Epithelial cell of proximal tubule (primary cell): ENCODE measurements around the gene AP5B1. TPM values are rescaled to one million over a fixed set of nuclear protein-coding genes. Genes with fewer than 3 reads are reported as not detected.

Experiments
- DNase-seq: peaks from one replicate; pipeline ENCODE4 v3.0.0-alpha.2; 2011; ENCODE audit warnings: low read depth
- H3K4me3 ChIP-seq: 2 replicates; pipeline ENCODE4 v1.5.1; 2011; ENCODE audit warnings: low read depth, mild to moderate bottlenecking, low read length
- total RNA-seq: library from RNA; depleted of rRNA; stranded (reverse); fragments of >200 nt; gene quantifications from 2 replicates; pipeline ENCODE4 v1.2.3, GENCODE V29; 2015
- TF ChIP-seq, protein P1 (sequence below): conservative IDR thresholded peaks from 2 replicates; pipeline ENCODE4 v1.5.1; 2012; ENCODE audit warnings: low read depth, mild to moderate bottlenecking, low read length

AP5B1 gene
- total RNA-seq, 1 donor from 2014 or later, result 17.9 TPM

DNA sequence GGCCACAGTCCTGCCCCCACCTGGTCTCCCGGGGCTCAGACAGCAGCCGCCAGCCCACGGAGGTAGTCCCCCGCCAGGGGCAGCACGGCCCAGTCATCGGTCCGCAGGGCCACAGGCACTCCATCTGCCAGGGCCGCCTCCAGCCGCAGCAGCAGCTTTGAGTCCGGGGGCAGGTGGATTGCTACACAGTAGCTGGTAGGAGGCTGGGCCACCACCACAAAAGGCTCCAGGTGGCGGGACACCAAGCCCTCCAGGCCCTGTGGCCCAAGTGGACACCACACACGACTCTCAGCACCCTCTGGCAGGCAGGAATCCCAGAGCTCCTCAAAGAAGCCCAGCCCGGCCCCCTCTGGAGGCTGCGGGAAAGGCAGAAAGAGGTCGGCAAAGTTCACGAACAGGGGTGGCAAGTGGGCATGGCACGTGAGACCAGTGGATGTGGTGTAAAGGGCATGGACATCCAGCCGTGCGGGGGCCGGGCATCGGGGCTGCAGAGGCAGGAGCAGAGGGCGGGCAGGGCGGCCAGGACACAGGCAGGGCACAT, 2.9 kb downstream of the AP5B1 start:
- TF ChIP-seq, protein P1, sequence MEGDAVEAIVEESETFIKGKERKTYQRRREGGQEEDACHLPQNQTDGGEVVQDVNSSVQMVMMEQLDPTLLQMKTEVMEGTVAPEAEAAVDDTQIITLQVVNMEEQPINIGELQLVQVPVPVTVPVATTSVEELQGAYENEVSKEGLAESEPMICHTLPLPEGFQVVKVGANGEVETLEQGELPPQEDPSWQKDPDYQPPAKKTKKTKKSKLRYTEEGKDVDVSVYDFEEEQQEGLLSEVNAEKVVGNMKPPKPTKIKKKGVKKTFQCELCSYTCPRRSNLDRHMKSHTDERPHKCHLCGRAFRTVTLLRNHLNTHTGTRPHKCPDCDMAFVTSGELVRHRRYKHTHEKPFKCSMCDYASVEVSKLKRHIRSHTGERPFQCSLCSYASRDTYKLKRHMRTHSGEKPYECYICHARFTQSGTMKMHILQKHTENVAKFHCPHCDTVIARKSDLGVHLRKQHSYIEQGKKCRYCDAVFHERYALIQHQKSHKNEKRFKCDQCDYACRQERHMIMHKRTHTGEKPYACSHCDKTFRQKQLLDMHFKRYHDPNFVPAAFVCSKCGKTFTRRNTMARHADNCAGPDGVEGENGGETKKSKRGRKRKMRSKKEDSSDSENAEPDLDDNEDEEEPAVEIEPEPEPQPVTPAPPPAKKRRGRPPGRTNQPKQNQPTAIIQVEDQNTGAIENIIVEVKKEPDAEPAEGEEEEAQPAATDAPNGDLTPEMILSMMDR, result no peak
- no peak for DNase-seq
- no peak overlapping the region for H3K4me3 ChIP-seq

DNA sequence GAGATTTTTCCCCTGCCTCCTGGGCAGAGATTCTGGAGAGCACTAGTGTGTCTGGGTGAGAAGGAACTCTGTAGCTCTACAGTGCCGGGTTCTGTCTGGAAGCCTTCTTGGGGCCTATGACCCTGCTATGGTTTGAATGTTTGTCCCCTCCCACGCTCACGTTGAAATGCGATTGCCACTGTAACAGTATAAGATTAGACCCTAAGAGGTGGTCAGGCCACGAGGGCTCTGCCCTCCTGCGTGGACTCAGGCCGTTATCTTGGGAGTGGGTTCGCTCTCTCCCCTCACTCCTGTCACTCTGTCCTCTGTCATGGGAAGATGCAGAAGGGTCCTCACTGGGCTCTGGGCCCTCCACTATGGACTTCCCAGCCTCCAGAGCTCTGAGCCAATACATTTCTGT, 3.5 kb downstream of the AP5B1 start:
- no peak overlapping the region for H3K4me3 ChIP-seq

DNA sequence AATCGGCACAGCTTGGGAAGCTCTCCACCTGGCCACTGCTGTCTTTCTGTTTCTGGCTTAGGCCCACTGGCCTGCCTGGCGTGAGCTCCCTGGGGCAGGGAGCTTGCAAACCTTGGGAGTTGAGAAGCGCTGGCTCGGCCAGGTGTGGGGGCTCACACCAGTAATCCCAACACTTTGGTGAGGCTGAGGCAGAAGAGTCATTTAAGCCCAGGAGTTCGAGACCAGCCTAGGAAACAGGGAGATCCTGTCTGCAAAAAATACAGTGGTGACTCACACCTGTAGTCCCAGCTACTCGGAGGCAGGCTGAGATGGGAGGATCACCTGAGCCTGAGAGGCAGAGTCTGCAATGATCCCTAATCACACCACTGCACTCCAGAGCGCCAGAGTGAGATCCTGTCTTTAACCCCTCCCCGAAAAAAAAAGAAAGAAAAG, 4.0 kb downstream of the AP5B1 start:
- no peak overlapping the region for H3K4me3 ChIP-seq
- no peak for DNase-seq
- TF ChIP-seq, protein P1, result no peak

More for the DNA sequence above, 3.5 kb downstream of the AP5B1 start:
- DNase-seq, result no peak
- TF ChIP-seq, protein P1, result no peak

DNA sequence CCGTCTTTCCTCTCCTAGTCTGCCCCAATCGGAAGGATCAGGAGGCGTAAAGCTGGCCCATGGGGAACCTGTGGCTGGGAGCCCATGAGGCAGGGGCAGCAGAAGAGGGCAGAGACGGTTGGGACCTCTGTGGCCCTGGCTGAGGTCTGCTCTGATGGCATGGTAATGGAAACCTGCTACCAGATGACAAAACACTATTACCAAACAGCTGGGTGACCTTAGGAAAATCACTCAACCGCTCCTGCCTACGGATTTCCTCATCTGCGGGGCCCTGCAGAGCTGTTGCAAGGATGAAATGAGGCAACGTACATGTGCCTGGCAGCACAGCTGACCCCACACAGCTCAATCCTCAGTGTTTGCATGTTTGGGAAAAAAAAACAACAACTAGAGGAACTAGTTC, 4.6 kb downstream of the AP5B1 start:
- no peak for DNase-seq
- TF ChIP-seq, protein P1, result no peak
- H3K4me3 ChIP-seq, result no peak overlapping the region

DNA sequence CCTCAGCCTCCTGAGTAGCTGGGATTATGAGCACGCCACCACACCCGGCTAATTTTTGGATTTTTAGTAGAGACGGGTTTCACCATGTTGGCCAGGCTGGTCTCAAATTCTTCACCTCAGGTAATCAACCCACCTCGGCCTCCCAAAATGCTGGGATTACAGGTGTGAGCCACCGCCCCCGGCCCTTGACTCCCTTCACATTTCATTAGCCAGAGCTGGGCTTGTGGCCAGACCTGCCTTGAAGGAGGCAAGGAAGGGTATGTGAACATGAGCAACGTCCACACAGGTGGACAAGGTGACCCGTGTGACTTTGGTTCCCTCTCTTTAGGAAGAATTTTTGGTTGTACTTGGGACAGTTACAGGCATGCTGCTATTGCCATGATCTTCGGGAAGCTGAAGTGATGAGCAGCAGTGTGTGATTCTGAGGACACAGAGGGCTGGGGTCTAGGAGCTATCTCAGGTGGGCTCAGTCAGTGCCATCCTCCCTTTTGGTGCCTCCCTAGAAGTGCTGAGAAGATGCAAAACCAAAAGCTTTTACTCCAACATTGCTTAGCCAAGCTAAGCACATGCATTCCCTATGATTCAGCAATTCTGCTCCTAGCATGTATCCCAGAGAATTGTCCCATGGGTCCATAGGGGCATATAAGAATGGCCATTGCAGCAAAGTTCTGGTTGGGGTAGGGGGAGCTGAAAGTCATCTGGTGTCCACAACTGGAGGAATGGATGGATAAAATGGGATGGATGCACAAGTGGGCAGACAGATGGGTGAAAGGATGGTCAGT, 6.1 kb downstream of the AP5B1 start:
- no peak for DNase-seq
- TF ChIP-seq, protein P1, result no peak
- H3K4me3 ChIP-seq, result no peak overlapping the region

DNA sequence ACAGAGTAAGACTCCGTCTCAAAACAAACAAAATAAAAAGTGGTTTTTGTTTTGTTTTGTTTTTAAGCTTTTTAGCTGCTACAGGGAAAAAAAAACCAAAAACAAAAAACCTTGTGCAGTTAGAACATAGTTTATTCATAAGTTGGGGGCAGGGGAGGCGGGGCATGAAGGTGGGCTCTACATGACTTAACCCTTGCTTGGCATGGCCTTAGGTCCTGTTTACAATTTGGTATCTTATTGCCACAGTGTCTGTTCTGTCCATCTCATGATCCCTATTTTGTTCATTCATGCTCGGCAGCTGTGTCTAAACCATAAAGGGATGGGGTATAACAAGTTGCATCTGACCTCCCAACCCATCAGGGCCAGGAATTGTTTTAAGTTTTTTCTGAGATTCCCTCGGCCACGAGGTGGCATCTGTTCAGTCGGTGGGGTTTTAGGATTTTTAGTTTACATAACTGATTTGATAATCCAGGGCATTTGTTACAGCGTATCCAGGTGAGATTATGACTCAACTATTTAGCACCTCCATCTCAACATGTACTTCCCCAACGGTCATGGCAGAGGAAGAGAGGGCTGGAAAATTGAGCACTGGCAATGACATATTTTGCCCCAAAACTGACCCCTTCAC, 6.9 kb downstream of the AP5B1 start:
- no peak overlapping the region for H3K4me3 ChIP-seq
- TF ChIP-seq, protein P1, result peak; percentile 33
- DNase-seq, result no peak
